Transverse colon (tissue), 4 donors: ENCODE results near the gene SPARCL1. TPM values are rescaled to one million over a fixed set of nuclear protein-coding genes. Genes with fewer than 3 reads are reported as not detected.
"Not testable (repeated sequence)": the region's sequence is repeated elsewhere in the genome, so short reads cannot be mapped to it uniquely, and the experiment has no call there.

Experiments used
- DNase-seq: peaks from one replicate; pipeline ENCODE4 v3.0.0-alpha.2; 2019
- H3K27ac ChIP-seq, 4 donors: fragments of 200-600 bp; sonication (generic); 2 replicates each; pipeline ENCODE4 v1.5.1; 2016 to 2018; ENCODE audit warnings: inconsistent platforms in 4 of 4
- H3K27me3 ChIP-seq: fragments of 200-600 bp; sonication (generic); 2 replicates; pipeline ENCODE4 v1.5.1; 2017; ENCODE audit warnings: inconsistent platforms
- H3K36me3 ChIP-seq, 4 donors: fragments of 200-600 bp; sonication (generic); 2 replicates each; pipeline ENCODE4 v1.5.1; 2017 to 2019; ENCODE audit warnings: inconsistent platforms in 4 of 4
- H3K4me1 ChIP-seq, 4 donors: fragments of 200-600 bp; sonication (generic); 2 replicates each; pipeline ENCODE4 v1.5.1; 2017 to 2020; ENCODE audit warnings: inconsistent platforms in 4 of 4
- H3K4me3 ChIP-seq, 4 donors: fragments of 200-600 bp; sonication (generic); 1 replicate in 1 of 4; 2 replicates in 3 of 4; pipeline versions ENCODE4 v1.5.1 to v1.6.1; 2017 to 2019; ENCODE audit warnings: inconsistent platforms in 4 of 4
- H3K9me3 ChIP-seq, 2 donors: fragments of 200-600 bp; sonication (generic); 2 replicates each; pipeline ENCODE4 v1.5.1; 2017 to 2019; ENCODE audit warnings: inconsistent platforms in 2 of 2
- EP300 ChIP-seq: sonication (generic); formaldehyde crosslinking; IDR thresholded peaks from one replicate; pipeline ENCODE4 v1.6.1; 2017; ENCODE audit warnings: antibody characterized with exemption, low read depth
- POLR2A ChIP-seq: fragments of 450-650 bp; IDR thresholded peaks from one replicate; pipeline ENCODE4 v1.6.1; 2016; ENCODE audit warnings: antibody characterized with exemption, mild to moderate bottlenecking, moderate library complexity
- POLR2AphosphoS5 ChIP-seq, 3 donors: sonication (generic); formaldehyde crosslinking; IDR thresholded peaks; one replicate each; pipeline ENCODE4 v1.6.1; 2016; ENCODE audit warnings: antibody characterized with exemption in 3 of 3
- WGBS, 2 donors: methylation state at CpG; one replicate each; pipeline ENCODE4 v1.1.5; 2018; ENCODE audit warnings: low coverage in 1 of 2; 5-methylcytosine and 5-hydroxymethylcytosine counted together
- in situ Hi-C, 4 donors: fragments of 200-750 bp; cut with MboI; loops; one replicate each; pipeline versions ENCODE4 v1.15.0 to v1.15.1; 2017; ENCODE audit warnings: low sequenced_read_pairs in 3 of 4, low pct_ligation_motif_present in 1 of 4, low pct_unique_long_range_greater_than_20kb in 1 of 4
- intact Hi-C: fragments of 100-400 bp; cut with DNase I; formaldehyde crosslinking; loops from one replicate; pipeline ENCODE4 v1.15.1; 2023; ENCODE audit warnings: low total_unique reads
- total RNA-seq, 4 donors: library from RNA; depleted of rRNA; stranded (reverse); fragments of >200 nt; gene quantifications; one replicate each; pipeline ENCODE4 v1.1.0, GENCODE V29; 2016
- TF ChIP-seq, protein P1 (sequence below), 5 experiments: fragments of 200-600 bp in 3 of 5; fragments of 450-650 bp in 2 of 5; sonication (generic) in 3 of 5; IDR thresholded peaks; 1 replicate in 2 of 5; 2 replicates in 3 of 5; pipeline ENCODE4 v1.5.1; 2016 to 2017; ENCODE audit warnings: antibody characterized with exemption in 5 of 5, inconsistent platforms in 3 of 5, mild to moderate bottlenecking in 2 of 5, moderate library complexity in 1 of 5

SPARCL1 gene, protein sequence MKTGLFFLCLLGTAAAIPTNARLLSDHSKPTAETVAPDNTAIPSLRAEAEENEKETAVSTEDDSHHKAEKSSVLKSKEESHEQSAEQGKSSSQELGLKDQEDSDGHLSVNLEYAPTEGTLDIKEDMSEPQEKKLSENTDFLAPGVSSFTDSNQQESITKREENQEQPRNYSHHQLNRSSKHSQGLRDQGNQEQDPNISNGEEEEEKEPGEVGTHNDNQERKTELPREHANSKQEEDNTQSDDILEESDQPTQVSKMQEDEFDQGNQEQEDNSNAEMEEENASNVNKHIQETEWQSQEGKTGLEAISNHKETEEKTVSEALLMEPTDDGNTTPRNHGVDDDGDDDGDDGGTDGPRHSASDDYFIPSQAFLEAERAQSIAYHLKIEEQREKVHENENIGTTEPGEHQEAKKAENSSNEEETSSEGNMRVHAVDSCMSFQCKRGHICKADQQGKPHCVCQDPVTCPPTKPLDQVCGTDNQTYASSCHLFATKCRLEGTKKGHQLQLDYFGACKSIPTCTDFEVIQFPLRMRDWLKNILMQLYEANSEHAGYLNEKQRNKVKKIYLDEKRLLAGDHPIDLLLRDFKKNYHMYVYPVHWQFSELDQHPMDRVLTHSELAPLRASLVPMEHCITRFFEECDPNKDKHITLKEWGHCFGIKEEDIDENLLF
- 100 to 1,000 TPM; 113 to 228 (median 151) TPM for total RNA-seq

DNA sequence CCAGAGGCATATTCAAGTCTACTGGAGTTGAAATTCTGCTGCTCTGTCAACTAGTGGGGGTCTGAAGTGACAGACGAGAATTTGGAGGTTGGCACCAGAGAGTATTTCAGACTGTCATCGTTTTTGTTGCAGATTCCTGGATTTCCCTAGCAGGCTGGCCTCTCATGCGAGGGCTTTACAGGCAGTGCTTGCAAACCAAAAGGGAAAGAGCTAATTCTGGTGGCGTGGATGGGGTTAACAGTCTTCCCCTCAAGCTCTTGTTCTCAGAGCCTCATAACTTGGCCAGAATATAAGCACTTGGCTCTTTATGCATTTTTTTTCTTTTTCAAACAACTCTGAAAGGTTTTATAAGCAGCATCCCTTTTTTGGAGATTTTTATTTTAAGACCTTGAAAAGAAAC lies at the start of gene SPARCL1:
Gene SPARCL1 (minus strand): TSS at position 190 of the 400 bp plus-strand sequence. CDS start 29,802 bp downstream, outside the sequence.
- in situ Hi-C loops (no loop called here), intact Hi-C loops (no loop called here)
- Histone ChIP-seq H3K9me3 (peaks cover 6 to 7% of the 10 kb centered on the region in 2 donors), H3K4me3 (peak within 1 kb of the TSS; percentile 28 to 51 (median 34)), H3K4me1 (peaks cover 0 to 19% (median 5%) of the 10 kb centered on the region in 4 donors), H3K27ac (peak within 1 kb of the TSS; percentile 79 to 91 (median 84)), H3K27me3 (no peaks in the 10 kb centered on the region), H3K36me3 (no peaks in the 10 kb centered on the region)
- WGBS, 2 donors = 36 to 47% methylated on average over 2 to 4 of the region's 4 CpGs
- peak; percentile 10 for DNase-seq
- TF ChIP-seq EP300 (no peak), POLR2AphosphoS5 (IDR thresholded peaks at IDR 0.05) (peak in 2 of 3 donors; percentile 59 to 72), POLR2A (peak; percentile 33)
- TF ChIP-seq, protein P1, sequence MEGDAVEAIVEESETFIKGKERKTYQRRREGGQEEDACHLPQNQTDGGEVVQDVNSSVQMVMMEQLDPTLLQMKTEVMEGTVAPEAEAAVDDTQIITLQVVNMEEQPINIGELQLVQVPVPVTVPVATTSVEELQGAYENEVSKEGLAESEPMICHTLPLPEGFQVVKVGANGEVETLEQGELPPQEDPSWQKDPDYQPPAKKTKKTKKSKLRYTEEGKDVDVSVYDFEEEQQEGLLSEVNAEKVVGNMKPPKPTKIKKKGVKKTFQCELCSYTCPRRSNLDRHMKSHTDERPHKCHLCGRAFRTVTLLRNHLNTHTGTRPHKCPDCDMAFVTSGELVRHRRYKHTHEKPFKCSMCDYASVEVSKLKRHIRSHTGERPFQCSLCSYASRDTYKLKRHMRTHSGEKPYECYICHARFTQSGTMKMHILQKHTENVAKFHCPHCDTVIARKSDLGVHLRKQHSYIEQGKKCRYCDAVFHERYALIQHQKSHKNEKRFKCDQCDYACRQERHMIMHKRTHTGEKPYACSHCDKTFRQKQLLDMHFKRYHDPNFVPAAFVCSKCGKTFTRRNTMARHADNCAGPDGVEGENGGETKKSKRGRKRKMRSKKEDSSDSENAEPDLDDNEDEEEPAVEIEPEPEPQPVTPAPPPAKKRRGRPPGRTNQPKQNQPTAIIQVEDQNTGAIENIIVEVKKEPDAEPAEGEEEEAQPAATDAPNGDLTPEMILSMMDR (IDR thresholded peaks at IDR 0.05) = no peak

DNA sequence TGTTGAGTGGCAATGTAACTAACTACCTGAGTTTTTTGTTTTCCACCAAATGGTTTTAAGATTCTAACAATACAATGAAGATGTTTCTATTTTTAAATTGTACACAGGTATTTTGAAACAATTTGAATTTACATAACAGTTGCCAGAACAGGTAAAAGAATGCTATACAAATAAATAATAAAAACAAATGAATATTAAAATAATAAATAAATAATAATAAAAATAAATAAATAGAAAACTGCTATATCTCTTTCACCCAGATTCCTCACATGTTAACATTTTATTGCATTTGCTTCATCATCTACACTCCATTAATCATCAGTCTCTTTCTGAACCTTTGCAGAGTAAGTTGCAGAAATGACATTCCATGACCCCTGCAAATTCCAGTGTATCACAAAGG lies 46.8 kb upstream of the SPARCL1 start:
- Histone ChIP-seq H3K27ac (no peak overlapping the region), H3K4me3 (no peak overlapping the region), H3K9me3 (no peaks in the 10 kb centered on the region), H3K4me1 (no peaks in the 10 kb centered on the region), H3K27me3 (no peaks in the 10 kb centered on the region), H3K36me3 (no peaks in the 10 kb centered on the region)
- in situ Hi-C loops (no loop called here), intact Hi-C loops (no loop called here)
- DNase-seq = no peak
- TF ChIP-seq POLR2AphosphoS5 (IDR thresholded peaks at IDR 0.05) = no peak
- TF ChIP-seq, protein P1 (IDR thresholded peaks at IDR 0.05) = no peak
- TF ChIP-seq EP300 = no peak
- TF ChIP-seq POLR2A = no peak

DNA sequence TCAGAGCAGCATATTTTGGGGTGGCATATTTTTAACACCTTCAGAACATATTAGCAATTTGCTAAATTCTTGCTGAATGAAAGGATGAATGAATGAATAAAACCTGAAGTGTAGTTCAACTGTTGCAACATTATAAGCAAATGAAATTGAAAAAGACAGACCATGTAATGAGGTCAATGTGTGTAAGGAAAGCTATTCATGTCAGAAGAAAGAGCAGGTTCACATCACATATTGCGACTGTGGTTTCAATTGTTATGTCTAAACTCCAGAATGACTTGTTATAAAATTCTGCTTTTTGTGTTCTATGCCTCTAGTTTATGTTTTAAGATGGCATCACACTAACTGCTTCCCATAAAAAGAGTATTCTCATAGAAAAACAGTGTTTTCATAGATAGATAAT lies 46.2 kb upstream of the SPARCL1 start:
- intact Hi-C loops = no loop called here

DNA sequence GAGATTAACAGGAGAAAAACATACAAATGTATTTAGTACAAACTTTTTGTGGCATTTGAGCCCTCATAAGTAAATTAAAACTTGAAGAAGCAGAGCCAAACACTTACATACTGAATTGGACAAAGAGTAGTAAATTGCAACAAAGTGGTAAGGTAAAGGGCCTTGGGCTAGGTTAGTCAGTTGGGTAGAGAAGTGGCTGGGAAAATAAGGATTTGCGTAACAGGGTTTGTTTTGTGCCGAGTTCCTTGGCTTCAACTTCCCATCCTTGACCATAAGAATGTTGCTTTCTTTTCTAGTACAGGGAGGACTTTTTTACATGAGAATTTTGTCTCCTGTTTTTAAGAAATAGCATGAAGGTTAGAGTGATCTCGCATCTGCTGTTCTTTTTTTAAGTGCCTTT lies 45.8 kb upstream of the SPARCL1 start:
- TF ChIP-seq POLR2A (no peak), POLR2AphosphoS5 (IDR thresholded peaks at IDR 0.05) (no peak), EP300 (no peak)
- TF ChIP-seq, protein P1 (IDR thresholded peaks at IDR 0.05) = no peak
- no peaks in the 10 kb centered on the region for H3K4me1 ChIP-seq
- H3K4me3 ChIP-seq = no peak overlapping the region
- H3K27ac ChIP-seq = no peak overlapping the region
- H3K36me3 ChIP-seq = no peaks in the 10 kb centered on the region
- WGBS, 2 donors = 49 to 88% methylated on average over 3 of the region's 3 CpGs
- no peaks in the 10 kb centered on the region for H3K9me3 ChIP-seq
- intact Hi-C loops = no loop called here
- no peak for DNase-seq
- H3K27me3 ChIP-seq = no peaks in the 10 kb centered on the region
- in situ Hi-C loops = loop anchor here in 1 of 4 donors (25.0 kb wide), 1 partner anchor 262 kb away; the partner anchor contains the start of gene MEPE

More for the DNA sequence above, 46.2 kb upstream of the SPARCL1 start:
- in situ Hi-C loops = no loop called here
- Histone ChIP-seq H3K36me3 (no peaks in the 10 kb centered on the region), H3K4me1 (no peaks in the 10 kb centered on the region), H3K4me3 (no peak overlapping the region), H3K27ac (no peak overlapping the region), H3K27me3 (no peaks in the 10 kb centered on the region), H3K9me3 (no peaks in the 10 kb centered on the region)
- TF ChIP-seq, protein P1 (IDR thresholded peaks at IDR 0.05) = no peak
- no peak for TF ChIP-seq POLR2AphosphoS5 (IDR thresholded peaks at IDR 0.05)
- TF ChIP-seq POLR2A = no peak
- no peak for TF ChIP-seq EP300
- DNase-seq = no peak
- WGBS, 2 donors = 76 to 89% methylated on average over 1 of the region's 1 CpG

DNA sequence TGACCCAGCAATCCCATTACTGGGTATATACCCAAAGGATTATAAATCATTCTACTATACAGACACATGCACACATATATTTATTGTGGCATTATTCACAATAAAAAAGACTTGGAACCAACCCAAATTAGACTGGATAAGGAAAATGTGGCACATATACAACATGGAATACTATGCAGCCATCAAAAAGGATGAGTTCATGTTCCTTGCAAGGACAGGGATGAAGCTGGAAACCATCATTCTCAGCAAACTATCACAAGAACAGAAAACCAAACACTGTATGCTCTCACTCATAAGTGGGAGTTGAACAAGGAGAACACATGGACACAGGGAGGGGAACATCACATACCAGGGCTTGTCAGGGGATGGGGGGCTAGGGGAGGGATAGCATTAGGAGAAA lies 45.2 kb upstream of the SPARCL1 start:
- H3K27ac ChIP-seq, H3K4me3 ChIP-seq, H3K27me3 ChIP-seq, H3K4me1 ChIP-seq, H3K36me3 ChIP-seq, H3K9me3 ChIP-seq, intact Hi-C loops, DNase-seq: not testable (repeated sequence)
- in situ Hi-C loops = loop anchor here in 1 of 4 donors (25.0 kb wide), 1 partner anchor 263 kb away; the partner anchor contains the start of gene MEPE
